AG09309 (cell line): ENCODE data around the gene CDC20.

Experiments used
- DNase-seq: peaks from one replicate; pipeline ENCODE4 v3.0.0-alpha.2; 2010; ENCODE audit warnings: low read depth
- H3K4me3 ChIP-seq: 2 replicates; pipeline ENCODE4 v1.5.1; 2011; ENCODE audit warnings: mild to moderate bottlenecking, low read depth, low read length, moderate library complexity; ENCODE audit not compliant: control insufficient read depth
- TF ChIP-seq, protein P1 (sequence below): IDR thresholded peaks from 2 replicates; pipeline ENCODE4 v1.5.1; 2011; ENCODE audit warnings: mild to moderate bottlenecking, low read depth, low read length, inconsistent platforms; ENCODE audit not compliant: insufficient read depth, control insufficient read depth; ENCODE audit errors: missing control alignments

Gene CDC20

DNA sequence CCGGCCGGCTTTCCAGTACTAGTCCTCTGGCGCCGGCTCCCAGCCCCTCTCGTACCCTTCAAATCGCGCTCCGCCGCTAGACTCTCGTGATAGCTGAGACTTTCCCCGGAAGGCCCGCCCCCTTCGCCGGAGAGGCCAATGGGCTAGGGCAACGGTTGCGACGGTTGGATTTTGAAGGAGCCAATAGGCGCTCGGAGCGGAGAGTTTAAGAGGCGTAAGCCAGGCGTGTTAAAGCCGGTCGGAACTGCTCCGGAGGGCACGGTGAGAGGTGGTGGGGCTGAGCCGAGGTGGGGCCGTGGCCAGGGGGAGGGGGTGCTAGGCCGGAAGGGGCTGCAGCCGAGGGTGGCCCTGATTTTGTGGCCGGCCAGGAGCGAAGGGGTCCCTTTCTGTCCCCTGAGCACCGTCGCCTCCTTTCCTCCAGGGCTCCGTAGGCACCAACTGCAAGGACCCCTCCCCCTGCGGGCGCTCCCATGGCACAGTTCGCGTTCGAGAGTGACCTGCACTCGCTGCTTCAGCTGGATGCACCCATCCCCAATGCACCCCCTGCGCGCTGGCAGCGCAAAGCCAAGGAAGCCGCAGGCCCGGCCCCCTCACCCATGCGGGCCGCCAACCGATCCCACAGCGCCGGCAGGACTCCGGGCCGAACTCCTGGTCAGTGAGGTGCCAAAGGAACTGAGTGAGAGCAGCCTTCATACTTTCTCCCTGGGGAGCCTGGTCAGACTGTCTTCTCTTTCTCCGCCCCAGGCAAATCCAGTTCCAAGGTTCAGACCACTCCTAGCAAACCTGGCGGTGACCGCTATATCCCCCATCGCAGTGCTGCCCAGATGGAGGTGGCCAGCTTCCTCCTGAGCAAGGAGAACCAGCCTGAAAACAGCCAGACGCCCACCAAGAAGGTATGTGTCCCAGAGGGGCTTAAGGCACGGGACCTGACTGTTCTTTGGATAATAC is at the start of gene CDC20:
TSS of gene CDC20 (plus strand) at position 236 of the 948 bp plus-strand sequence. CDS start at position 471, 235 bp downstream.
- DNase-seq, result peak; percentile 64
- TF ChIP-seq, protein P1, sequence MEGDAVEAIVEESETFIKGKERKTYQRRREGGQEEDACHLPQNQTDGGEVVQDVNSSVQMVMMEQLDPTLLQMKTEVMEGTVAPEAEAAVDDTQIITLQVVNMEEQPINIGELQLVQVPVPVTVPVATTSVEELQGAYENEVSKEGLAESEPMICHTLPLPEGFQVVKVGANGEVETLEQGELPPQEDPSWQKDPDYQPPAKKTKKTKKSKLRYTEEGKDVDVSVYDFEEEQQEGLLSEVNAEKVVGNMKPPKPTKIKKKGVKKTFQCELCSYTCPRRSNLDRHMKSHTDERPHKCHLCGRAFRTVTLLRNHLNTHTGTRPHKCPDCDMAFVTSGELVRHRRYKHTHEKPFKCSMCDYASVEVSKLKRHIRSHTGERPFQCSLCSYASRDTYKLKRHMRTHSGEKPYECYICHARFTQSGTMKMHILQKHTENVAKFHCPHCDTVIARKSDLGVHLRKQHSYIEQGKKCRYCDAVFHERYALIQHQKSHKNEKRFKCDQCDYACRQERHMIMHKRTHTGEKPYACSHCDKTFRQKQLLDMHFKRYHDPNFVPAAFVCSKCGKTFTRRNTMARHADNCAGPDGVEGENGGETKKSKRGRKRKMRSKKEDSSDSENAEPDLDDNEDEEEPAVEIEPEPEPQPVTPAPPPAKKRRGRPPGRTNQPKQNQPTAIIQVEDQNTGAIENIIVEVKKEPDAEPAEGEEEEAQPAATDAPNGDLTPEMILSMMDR, result no peak
- peak within 1 kb of the TSS; percentile 74 for H3K4me3 ChIP-seq

DNA sequence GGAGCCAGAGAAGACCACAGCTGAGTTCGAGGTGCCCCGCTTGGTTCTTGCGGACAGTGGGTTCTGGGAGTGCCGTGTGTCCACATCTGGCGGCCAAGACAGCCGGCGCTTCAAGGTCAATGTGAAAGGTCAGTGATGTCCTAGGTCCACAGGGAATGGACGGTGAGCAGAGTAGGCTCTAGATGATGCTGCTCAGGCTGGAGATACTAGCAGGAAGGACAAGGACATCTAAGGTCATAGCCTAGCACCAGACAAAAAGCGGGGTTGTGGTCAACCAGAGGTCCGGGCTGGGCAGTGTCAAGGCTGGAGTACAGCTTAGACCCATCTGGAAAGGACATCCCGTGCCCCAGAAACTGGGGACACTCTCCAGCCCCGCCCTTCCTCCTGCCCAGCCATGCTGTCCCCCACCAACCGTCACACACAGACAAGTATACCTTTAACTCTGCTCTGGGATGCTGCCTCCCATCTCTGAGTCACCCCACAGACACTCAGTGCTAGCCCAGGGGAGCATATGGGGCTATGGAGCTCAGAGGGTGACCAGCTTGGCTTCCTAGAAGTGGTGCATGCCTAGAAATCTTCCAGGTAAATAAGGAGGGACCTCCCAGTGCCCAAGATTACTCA is 49.3 kb upstream of the CDC20 start:
- TF ChIP-seq, protein P1, result no peak
- DNase-seq, result no peak
- H3K4me3 ChIP-seq, result no peak overlapping the region

DNA sequence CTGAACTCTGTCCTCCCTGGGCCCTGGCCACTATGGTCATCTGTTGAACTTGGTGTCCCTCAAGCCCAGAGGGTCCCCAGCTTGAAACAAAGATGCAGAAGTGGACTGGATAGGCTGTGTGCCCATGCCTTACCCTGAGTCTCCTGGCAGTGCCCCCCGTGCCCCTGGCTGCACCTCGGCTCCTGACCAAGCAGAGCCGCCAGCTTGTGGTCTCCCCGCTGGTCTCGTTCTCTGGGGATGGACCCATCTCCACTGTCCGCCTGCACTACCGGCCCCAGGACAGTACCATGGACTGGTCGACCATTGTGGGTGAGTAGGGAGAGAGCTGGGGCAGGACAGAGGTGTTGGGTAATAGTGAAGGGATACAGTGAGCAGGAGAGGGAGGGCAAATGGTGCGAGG is 47.3 kb upstream of the CDC20 start:
- no peak overlapping the region for H3K4me3 ChIP-seq
- TF ChIP-seq, protein P1, result no peak
- no peak for DNase-seq

DNA sequence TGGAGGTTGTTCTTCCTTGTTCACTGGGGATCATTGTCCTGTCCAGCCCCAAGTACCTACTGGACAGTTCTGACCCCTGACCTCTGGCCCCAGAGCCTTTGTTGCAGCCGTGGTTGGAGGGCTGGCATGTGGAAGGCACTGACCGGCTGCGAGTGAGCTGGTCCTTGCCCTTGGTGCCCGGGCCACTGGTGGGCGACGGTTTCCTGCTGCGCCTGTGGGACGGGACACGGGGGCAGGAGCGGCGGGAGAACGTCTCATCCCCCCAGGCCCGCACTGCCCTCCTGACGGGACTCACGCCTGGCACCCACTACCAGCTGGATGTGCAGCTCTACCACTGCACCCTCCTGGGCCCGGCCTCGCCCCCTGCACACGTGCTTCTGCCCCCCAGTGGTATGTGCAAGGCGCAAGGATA is 46.6 kb upstream of the CDC20 start:
- TF ChIP-seq, protein P1, result no peak

DNA sequence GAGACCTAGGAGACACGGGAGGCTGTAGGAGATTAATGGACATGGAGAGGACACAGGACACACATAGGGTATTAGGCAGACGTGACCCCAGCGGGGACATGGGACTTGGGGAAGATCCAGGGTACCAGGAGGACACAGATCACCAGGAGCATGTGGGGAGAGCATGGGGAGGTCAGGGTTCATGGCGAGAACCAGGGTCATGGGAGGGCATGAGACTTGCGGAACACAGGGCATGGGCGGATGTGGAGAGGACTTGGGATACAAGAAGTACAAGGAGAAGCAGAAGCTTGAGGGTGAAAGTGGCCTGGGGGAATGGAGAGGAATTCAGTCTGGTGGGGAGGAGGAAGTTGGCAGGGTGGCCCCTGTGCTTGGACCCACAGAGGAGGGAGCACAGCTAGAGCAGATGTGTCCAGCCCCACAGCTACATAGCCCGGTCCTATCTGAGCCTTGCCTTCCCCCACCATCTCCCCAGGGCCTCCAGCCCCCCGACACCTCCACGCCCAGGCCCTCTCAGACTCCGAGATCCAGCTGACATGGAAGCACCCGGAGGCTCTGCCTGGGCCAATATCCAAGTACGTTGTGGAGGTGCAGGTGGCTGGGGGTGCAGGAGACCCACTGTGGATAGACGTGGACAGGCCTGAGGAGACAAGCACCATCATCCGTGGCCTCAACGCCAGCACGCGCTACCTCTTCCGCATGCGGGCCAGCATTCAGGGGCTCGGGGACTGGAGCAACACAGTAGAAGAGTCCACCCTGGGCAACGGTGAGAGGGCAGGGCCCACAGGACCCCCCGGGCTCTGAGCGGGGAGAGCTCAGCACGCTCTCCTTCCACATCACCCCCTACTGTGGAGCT is 45.9 kb upstream of the CDC20 start:
- TF ChIP-seq, protein P1, result no peak
- DNase-seq, result no peak
- no peak overlapping the region for H3K4me3 ChIP-seq

More for the DNA sequence above, 46.6 kb upstream of the CDC20 start:
- H3K4me3 ChIP-seq, result no peak overlapping the region
- no peak for DNase-seq

DNA sequence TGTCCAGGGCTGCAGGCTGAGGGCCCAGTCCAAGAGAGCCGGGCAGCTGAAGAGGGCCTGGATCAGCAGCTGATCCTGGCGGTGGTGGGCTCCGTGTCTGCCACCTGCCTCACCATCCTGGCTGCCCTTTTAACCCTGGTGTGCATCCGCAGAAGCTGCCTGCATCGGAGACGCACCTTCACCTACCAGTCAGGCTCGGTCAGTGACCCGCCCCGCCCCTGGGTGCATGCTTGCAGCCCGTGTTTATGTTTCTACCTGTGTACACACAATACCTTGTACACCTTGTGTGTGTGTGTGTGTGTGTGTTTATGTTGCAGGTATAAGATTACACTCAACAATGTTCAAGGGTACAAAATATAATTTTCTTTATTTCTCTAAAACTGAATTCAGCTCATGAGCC is 45.0 kb upstream of the CDC20 start:
- TF ChIP-seq, protein P1, result no peak
- H3K4me3 ChIP-seq, result no peak overlapping the region
- DNase-seq, result no peak
